Activated CD4-positive, alpha-beta T cell treated with anti-CD3 and anti-CD28 coated beads for 24 hours (primary cell): ENCODE data around the gene NDUFS4.
"Not testable (repeated sequence)": the region's sequence is repeated elsewhere in the genome, so short reads cannot be mapped to it uniquely, and the experiment has no call there.

Source experiments
- DNase-seq, 2 donors: peaks; one replicate each; pipeline ENCODE4 v3.0.0-alpha.2; 2020; ENCODE audit warnings: low read depth in 2 of 2

The NDUFS4 gene

GRCh38 chr5:53560506-53561191 lies at the start of gene NDUFS4:
NDUFS4 (plus strand) TSS chr5:53560639; CDS start chr5:53560663, 24 bp downstream.
- peak; percentile 65 to 74 for DNase-seq

GRCh38 chr5:53512539-53512938 lies 47.9 kb upstream of the NDUFS4 start:
- no peak for DNase-seq

- no peak for DNase-seq
Measured at GRCh38 chr5:53515988-53516387, 44.5 kb upstream of the NDUFS4 start.

- no peak for DNase-seq
Measured at GRCh38 chr5:53520813-53521212, 39.6 kb upstream of the NDUFS4 start.

- DNase-seq = no peak
Measured at GRCh38 chr5:53537711-53538110, 22.7 kb upstream of the NDUFS4 start.

- not testable (repeated sequence) for DNase-seq
Measured at GRCh38 chr5:53540739-53541138, 19.7 kb upstream of the NDUFS4 start.

- no peak for DNase-seq
Measured at GRCh38 chr5:53541859-53542258, 18.6 kb upstream of the NDUFS4 start.

- DNase-seq = no peak
Measured at GRCh38 chr5:53542926-53543325, 17.5 kb upstream of the NDUFS4 start.

GRCh38 chr5:53543401-53543800 lies 17.0 kb upstream of the NDUFS4 start:
- DNase-seq = no peak

GRCh38 chr5:53545744-53546143 lies 14.7 kb upstream of the NDUFS4 start:
- DNase-seq = no peak

- no peak for DNase-seq
Measured at GRCh38 chr5:53547226-53547625, 13.2 kb upstream of the NDUFS4 start.

GRCh38 chr5:53548501-53548900 lies 11.9 kb upstream of the NDUFS4 start:
- not testable (repeated sequence) for DNase-seq

GRCh38 chr5:53549792-53550191 lies 10.6 kb upstream of the NDUFS4 start:
- no peak for DNase-seq

- DNase-seq = no peak
Measured at GRCh38 chr5:53552561-53552960, 7.9 kb upstream of the NDUFS4 start.

- no peak for DNase-seq
Measured at GRCh38 chr5:53554444-53554843, 6.0 kb upstream of the NDUFS4 start.

GRCh38 chr5:53555160-53555559 lies 5.3 kb upstream of the NDUFS4 start:
- no peak for DNase-seq

- no peak for DNase-seq
Measured at GRCh38 chr5:53556001-53556400, 4.4 kb upstream of the NDUFS4 start.

GRCh38 chr5:53557386-53557785 lies 3.1 kb upstream of the NDUFS4 start:
- DNase-seq = no peak

GRCh38 chr5:53558966-53559365 lies 1.5 kb upstream of the NDUFS4 start:
- DNase-seq = no peak

- no peak for DNase-seq
Measured at GRCh38 chr5:53560028-53560427, 411 bp upstream of the NDUFS4 start.

GRCh38 chr5:53568401-53568800 lies 8.0 kb downstream of the NDUFS4 start:
- DNase-seq = no peak

- DNase-seq = no peak
Measured at GRCh38 chr5:53568871-53569270, 8.4 kb downstream of the NDUFS4 start.

GRCh38 chr5:53569453-53569852 lies 9.0 kb downstream of the NDUFS4 start:
- DNase-seq = no peak

GRCh38 chr5:53571403-53571802 lies 11.0 kb downstream of the NDUFS4 start:
- DNase-seq = no peak
